ENCODE data around the gene YOD1. TPM values are rescaled to one million over a fixed set of nuclear protein-coding genes. Genes with fewer than 3 reads are reported as not detected.

The YOD1 gene
- total and polyA plus RNA-seq, 2 of the 13 experiments (the other 11 are each of a cell fraction or from before 2014, with no cell fraction given): 3.4 to 9.1 TPM

DNA sequence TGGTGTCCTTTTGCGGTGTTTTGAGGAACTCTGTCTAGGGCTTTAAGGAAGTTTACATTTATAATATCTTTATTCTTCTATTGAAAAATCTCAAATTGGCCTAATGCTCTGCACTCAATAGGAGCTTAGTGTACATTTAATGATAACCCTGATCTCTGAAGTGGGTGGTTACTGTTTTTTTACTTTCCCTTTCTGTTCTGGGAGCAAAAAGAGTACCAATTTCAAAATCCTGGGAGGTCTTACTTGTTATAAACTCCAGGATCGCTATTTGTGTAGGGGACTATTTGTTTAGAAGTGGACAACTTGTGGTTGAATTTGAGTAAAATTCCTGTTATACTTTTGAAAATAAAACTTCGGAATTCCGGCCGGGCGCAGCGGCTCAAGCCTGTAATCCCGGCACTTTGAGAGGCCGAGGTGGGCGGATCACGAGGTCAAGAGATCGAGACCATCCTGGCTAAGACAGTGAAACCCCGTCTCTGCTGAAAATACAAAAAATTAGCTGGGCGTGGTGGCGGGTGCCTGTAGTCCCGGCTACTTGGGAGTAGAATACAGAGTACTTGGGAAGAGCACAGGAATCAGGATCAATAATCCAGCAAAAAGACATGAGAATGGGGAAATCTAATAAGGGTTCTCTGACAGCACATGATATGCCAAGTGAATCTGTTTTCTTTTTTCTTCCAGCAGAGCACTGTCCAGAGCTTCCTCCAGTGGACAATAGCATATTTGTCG, 38.8 kb upstream of the YOD1 start (continued):
- TF ChIP-seq, protein P1, sequence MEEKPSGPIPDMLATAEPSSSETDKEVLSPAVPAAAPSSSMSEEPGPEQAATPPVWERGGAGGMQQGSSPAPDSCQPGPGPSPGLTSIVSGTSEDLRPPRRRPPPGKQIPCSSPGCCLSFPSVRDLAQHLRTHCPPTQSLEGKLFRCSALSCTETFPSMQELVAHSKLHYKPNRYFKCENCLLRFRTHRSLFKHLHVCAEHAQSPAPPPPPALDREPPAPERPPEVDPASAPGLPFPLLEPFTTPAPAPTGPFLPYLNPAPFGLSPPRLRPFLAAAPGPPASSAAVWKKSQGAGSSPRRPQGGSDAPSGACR (CRISPR knock-in tag; IDR thresholded peaks at IDR 0.05): 0 out of 2 replicates have a peak, but pooled peaks have one; percentile 53
- no peak for TF ChIP-seq NBN (conservative IDR thresholded peaks at IDR 0.05)
- TF ChIP-seq, protein P2, sequence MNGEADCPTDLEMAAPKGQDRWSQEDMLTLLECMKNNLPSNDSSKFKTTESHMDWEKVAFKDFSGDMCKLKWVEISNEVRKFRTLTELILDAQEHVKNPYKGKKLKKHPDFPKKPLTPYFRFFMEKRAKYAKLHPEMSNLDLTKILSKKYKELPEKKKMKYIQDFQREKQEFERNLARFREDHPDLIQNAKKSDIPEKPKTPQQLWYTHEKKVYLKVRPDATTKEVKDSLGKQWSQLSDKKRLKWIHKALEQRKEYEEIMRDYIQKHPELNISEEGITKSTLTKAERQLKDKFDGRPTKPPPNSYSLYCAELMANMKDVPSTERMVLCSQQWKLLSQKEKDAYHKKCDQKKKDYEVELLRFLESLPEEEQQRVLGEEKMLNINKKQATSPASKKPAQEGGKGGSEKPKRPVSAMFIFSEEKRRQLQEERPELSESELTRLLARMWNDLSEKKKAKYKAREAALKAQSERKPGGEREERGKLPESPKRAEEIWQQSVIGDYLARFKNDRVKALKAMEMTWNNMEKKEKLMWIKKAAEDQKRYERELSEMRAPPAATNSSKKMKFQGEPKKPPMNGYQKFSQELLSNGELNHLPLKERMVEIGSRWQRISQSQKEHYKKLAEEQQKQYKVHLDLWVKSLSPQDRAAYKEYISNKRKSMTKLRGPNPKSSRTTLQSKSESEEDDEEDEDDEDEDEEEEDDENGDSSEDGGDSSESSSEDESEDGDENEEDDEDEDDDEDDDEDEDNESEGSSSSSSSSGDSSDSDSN (CRISPR knock-in tag; IDR thresholded peaks at IDR 0.05): 0 out of 2 replicates have a peak, but pooled peaks have one; percentile 22

DNA sequence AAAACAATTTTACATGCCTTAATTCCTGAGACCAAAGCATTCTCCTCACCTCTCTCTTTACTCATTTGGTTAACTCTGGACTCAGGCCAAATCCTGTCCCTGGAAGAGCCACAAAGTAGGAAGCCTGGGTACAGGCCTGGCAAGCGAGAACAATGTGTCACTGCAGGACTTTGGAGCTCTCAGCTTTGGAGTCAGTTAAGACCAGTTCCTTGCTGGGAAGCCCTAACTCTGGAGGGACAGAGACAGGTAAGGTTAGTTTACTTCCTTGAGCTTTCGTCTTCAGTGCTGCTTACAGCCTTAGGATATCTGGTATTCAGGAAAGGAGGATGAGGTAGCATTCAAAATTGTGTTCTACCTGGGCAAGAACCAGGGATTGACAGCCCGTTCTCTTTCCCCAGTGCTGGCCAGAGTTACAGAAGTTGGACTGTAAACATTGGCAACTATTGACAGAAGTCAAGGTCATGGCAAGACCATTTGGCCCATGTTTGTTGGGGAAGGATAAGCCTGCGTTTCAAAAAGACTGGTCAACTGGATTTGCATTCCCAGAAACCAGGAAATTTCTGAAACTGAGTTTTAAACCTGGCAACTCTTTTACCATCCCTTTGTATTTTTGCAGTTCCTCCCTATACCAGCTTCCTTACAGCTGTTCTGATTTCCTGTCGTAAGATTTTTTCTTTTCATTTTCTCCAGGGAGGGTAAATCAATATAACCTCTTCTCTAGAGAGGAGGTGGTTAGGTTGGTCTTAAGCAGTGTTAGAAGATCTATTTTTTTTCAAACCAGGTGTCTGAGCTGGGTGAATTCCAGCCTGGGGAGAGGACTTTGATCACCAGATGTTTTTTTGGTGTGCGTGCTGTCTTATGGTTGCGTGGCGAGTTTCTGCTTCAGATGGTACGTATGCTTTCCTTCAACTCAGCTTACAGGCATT, 38.0 kb upstream of the YOD1 start, which contains the start of gene C4BPB:
Gene C4BPB, plus strand, starts transcription at position 160 of the 926 bp plus-strand sequence. Its CDS starts 672 bp downstream, at position 832.
- Histone ChIP-seq H3K4me3 (replicated peaks in 1 of 3; ENCODE audit: insufficient read depth in 1 of 3, low read depth in 2 of 3, low read length in 3 of 3) (peak within 1 kb of the TSS; percentile 70 to 94 (median 75)), H3K36me3 (replicated peaks in 1 of 2; ENCODE audit: control insufficient read depth in 1 of 2, insufficient read depth in 2 of 2, low read length in 2 of 2) (peaks cover 1 to 14% of the 10 kb centered on the region in 2 experiments; a peak in 4 of 5 replicates), H4K20me1 (ENCODE audit: insufficient read depth, low read length) (no peaks in the 10 kb centered on the region), H3K9ac (ENCODE audit: insufficient read depth, low read depth, low read length) (peak within 1 kb of the TSS; percentile 84), H3K4me1 (ENCODE audit: insufficient read depth, low read length) (peaks cover 67% of the 10 kb centered on the region), H3K27ac (ENCODE audit: extremely low read length, insufficient read depth, low read length) (peak within 1 kb of the TSS; percentile 97), H2AFZ (ENCODE audit: low read length) (peak within 1 kb of the TSS; percentile 44), H3K9me3 (ENCODE audit: low read length) (no peaks in the 10 kb centered on the region), H3K4me2 (ENCODE audit: low read depth, low read length) (peak within 1 kb of the TSS; percentile 86), H3K27me3 (ENCODE audit: control insufficient read depth in 1 of 2, insufficient read depth in 2 of 2, low read length in 2 of 2) (no peaks in the 10 kb centered on the region; a peak in 1 of 5 replicates), H3K79me2 (ENCODE audit: insufficient read depth, low read length) (peaks cover 21% of the 10 kb centered on the region)
- DNase-seq (ENCODE audit: low spot score) (peak; percentile 95), FAIRE-seq (peak; percentile 100), ATAC-seq (peak; percentile 93)
- intact Hi-C loops (cut with micrococcal nuclease; ENCODE audit: unreplicated experiment): loop anchor here (2.0 to 5.0 kb wide), 4 partner anchors 16 to 233 kb away; partner anchors contain the start of genes C4BPA and CD55
- POLR2A ChIA-PET: interaction anchor here (0.7 to 3.3 kb wide), 8 partner anchors 11 to 233 kb away, joined by 3 to 26 read pairs (median 13); partner anchors contain the start of genes C4BPA, CD55 and PFKFB2
- WGBS (ENCODE audit: low lambda C conversion rate): 0% methylated on average over 8 of the region's 9 CpGs
- CTCF ChIA-PET (ENCODE audit: low intra/inter-chr PET ratio, low total read pairs): no interaction called here
- in situ Hi-C loops (cut with HindIII; ENCODE audit: extremely low pct_ligation_motif_present, low pct_unique_long_range_greater_than_20kb): loop anchor here (5.0 kb wide), 1 partner anchor 318 kb away; no protein-coding TSS in a partner anchor
- TSS peak; percentile 99 for BruUV-seq (replicated peaks)
- TF ChIP-seq, protein P3, sequence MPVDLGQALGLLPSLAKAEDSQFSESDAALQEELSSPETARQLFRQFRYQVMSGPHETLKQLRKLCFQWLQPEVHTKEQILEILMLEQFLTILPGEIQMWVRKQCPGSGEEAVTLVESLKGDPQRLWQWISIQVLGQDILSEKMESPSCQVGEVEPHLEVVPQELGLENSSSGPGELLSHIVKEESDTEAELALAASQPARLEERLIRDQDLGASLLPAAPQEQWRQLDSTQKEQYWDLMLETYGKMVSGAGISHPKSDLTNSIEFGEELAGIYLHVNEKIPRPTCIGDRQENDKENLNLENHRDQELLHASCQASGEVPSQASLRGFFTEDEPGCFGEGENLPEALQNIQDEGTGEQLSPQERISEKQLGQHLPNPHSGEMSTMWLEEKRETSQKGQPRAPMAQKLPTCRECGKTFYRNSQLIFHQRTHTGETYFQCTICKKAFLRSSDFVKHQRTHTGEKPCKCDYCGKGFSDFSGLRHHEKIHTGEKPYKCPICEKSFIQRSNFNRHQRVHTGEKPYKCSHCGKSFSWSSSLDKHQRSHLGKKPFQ (CRISPR knock-in tag; IDR thresholded peaks at IDR 0.05; ENCODE audit: insufficient replicate concordance): no peak
- TF ChIP-seq FOXO1 (CRISPR knock-in tag; IDR thresholded peaks at IDR 0.05) (peak; percentile 96), MTF2 (CRISPR knock-in tag; IDR thresholded peaks at IDR 0.05; ENCODE audit: borderline replicate concordance) (no peak), PHF20 (CRISPR knock-in tag; IDR thresholded peaks at IDR 0.05) (no peak), RAD21 (CRISPR knock-in tag; IDR thresholded peaks at IDR 0.05) (peak; percentile 25; the same call in 1 of the 2 replicates), TBX3 (IDR thresholded peaks at IDR 0.05; ENCODE audit: borderline replicate concordance) (0 out of 2 replicates have a peak, but pooled peaks have one; percentile 42), ZNF670 (CRISPR knock-in tag; IDR thresholded peaks at IDR 0.05; ENCODE audit: borderline replicate concordance) (no peak)
- TF ChIP-seq, protein P4, sequence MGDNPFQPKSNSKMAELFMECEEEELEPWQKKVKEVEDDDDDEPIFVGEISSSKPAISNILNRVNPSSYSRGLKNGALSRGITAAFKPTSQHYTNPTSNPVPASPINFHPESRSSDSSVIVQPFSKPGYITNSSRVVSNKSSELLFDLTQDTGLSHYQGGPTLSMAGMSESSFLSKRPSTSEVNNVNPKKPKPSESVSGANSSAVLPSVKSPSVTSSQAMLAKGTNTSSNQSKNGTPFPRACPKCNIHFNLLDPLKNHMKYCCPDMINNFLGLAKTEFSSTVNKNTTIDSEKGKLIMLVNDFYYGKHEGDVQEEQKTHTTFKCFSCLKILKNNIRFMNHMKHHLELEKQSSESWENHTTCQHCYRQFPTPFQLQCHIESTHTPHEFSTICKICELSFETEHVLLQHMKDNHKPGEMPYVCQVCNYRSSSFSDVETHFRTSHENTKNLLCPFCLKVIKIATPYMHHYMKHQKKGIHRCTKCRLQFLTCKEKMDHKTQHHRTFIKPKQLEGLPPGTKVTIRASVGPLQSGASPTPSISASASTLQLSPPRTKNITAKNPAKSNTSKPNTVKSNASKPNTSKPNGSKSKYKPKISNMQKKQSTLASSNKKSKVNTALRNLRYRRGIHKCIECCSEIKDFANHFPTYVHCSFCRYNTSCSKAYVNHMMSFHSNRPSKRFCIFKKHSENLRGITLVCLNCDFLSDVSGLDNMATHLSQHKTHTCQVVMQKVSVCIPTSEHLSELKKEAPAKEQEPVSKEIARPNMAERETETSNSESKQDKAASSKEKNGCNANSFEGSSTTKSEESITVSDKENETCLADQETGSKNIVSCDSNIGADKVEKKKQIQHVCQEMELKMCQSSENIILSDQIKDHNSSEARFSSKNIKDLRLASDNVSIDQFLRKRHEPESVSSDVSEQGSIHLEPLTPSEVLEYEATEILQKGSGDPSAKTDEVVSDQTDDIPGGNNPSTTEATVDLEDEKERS (CRISPR knock-in tag; IDR thresholded peaks at IDR 0.05): peak; percentile 85; the same call in 1 of the 2 replicates
